WERI-Rb-1 (cell line): Measurements from ENCODE around the gene CALN1.

Source experiments
- DNase-seq: peaks from one replicate; pipeline ENCODE4 v3.0.0-alpha.2; 2020
- H3K27ac ChIP-seq: fragments of 250-450 bp; sonication (Bioruptor Pico); 2 replicates; pipeline ENCODE4 v1.5.1; 2020; ENCODE audit warnings: mild to moderate bottlenecking, moderate library complexity
- H3K27me3 ChIP-seq: fragments of 250-450 bp; sonication (Bioruptor Pico); 2 replicates; pipeline ENCODE4 v1.5.1; 2021; ENCODE audit warnings: mild to moderate bottlenecking, low read depth, moderate library complexity; ENCODE audit not compliant: insufficient read depth, severe bottlenecking
- H3K36me3 ChIP-seq: fragments of 250-450 bp; sonication (Bioruptor Pico); 2 replicates; pipeline ENCODE4 v1.5.1; 2020; ENCODE audit warnings: mild to moderate bottlenecking, moderate library complexity
- H3K4me3 ChIP-seq: 2 replicates; pipeline ENCODE4 v1.5.1; 2011; ENCODE audit warnings: low read depth, mild to moderate bottlenecking, control low read depth, low read length
- H3K9me3 ChIP-seq: fragments of 250-450 bp; sonication (Bioruptor Pico); 2 replicates; pipeline ENCODE4 v1.5.1; 2021; ENCODE audit warnings: mild to moderate bottlenecking, moderate library complexity; ENCODE audit not compliant: severe bottlenecking
- TF ChIP-seq, protein P1 (sequence below): IDR thresholded peaks from 2 replicates; pipeline ENCODE4 v1.5.1; 2011; ENCODE audit warnings: low read depth, mild to moderate bottlenecking, control low read depth, inconsistent platforms, low read length

CALN1 gene

GRCh38 chr7:72101444-72101843 lies 310.7 kb downstream of the CALN1 start:
- no peak for DNase-seq
- H3K4me3 ChIP-seq: no peak overlapping the region
- H3K27me3 ChIP-seq: no peaks in the 10 kb centered on the region
- no peaks in the 10 kb centered on the region for H3K36me3 ChIP-seq
- no peak overlapping the region for H3K27ac ChIP-seq
- H3K9me3 ChIP-seq: no peaks in the 10 kb centered on the region
- TF ChIP-seq, protein P1, sequence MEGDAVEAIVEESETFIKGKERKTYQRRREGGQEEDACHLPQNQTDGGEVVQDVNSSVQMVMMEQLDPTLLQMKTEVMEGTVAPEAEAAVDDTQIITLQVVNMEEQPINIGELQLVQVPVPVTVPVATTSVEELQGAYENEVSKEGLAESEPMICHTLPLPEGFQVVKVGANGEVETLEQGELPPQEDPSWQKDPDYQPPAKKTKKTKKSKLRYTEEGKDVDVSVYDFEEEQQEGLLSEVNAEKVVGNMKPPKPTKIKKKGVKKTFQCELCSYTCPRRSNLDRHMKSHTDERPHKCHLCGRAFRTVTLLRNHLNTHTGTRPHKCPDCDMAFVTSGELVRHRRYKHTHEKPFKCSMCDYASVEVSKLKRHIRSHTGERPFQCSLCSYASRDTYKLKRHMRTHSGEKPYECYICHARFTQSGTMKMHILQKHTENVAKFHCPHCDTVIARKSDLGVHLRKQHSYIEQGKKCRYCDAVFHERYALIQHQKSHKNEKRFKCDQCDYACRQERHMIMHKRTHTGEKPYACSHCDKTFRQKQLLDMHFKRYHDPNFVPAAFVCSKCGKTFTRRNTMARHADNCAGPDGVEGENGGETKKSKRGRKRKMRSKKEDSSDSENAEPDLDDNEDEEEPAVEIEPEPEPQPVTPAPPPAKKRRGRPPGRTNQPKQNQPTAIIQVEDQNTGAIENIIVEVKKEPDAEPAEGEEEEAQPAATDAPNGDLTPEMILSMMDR: no peak

DNA sequence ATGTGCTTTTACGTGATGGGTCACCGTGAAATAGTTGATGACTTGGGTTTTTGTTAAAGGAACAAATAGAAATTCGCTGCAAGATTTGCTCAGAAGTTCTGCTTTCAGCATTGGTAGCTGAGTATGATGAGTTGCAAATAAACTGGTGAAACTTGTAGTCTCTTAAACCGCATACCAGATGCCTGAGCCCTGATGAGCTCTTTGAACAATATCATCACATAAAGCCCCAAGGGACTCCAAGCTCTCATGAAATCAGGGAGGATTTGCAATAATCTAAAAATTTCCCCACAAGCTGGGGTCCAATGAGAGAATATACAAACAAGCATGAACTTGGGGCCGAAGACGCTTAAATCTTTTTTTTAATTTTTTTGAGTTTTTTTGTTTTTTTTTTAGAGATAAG lies 312.4 kb downstream of the CALN1 start:
- DNase-seq: no peak
- Histone ChIP-seq H3K27me3 (no peaks in the 10 kb centered on the region), H3K36me3 (no peaks in the 10 kb centered on the region), H3K9me3 (no peaks in the 10 kb centered on the region), H3K4me3 (no peak overlapping the region), H3K27ac (no peak overlapping the region)
- TF ChIP-seq, protein P1: no peak

DNA sequence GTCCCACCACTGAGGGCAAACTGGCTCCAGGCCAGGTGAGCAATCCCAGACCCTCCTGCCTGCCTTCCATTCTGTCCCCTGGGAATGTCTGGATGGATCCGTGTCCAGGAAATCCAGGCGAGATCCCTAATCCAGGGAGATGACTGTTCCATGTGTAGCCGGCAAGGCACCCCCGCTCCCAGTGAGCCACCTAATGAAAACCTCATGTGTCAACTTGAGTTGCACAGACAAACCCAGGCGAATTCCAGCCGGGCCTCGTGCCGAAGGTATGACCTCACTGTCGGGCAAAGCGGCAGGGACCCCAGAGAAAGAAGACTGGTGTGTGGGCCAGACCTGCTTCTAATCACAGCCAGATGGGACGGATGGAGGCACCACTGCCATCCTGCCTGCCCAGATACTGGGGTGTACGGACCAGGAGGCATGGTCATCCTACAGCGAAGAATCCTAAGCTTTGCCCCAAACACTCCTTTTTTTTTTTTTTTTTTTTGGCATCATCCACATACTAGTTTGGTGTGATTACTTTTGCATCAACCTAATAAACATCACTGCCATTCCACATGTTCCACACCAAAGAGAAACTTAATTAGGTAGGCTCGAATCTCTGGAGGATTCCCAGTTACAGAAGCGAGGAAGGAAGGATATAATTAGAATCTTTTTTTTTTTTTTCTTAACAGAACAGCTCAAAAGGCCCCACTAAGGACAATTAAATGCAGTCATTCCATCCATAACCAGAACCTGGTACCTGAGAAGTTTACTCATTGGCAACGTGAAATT lies 313.1 kb downstream of the CALN1 start:
- Histone ChIP-seq H3K36me3 (no peaks in the 10 kb centered on the region), H3K9me3 (no peaks in the 10 kb centered on the region), H3K4me3 (no peak overlapping the region), H3K27me3 (no peaks in the 10 kb centered on the region), H3K27ac (no peak overlapping the region)
- DNase-seq: no peak
- TF ChIP-seq, protein P1: no peak

DNA sequence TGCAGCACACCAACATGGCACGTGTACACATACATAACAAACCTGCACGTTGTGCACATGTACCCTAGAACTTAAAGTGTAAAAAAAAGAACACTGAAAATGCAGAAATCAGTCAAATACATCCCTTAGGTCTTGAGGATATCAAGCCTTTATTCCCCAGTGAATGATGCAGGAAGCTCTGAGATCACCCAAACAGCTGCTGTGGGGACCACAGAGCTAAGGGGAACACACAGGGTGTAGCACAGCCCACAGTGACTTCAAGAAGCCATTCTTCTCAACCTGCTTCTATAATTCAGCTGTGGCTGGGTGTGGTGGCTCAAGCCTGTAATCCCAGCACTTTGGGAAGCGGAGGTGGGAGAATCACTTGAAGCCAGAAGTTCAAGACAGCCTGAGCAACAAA lies 314.9 kb downstream of the CALN1 start:
- DNase-seq: no peak
- no peaks in the 10 kb centered on the region for H3K36me3 ChIP-seq
- H3K27ac ChIP-seq: no peak overlapping the region
- no peak overlapping the region for H3K4me3 ChIP-seq
- TF ChIP-seq, protein P1: no peak
- H3K9me3 ChIP-seq: no peaks in the 10 kb centered on the region
- no peaks in the 10 kb centered on the region for H3K27me3 ChIP-seq

DNA sequence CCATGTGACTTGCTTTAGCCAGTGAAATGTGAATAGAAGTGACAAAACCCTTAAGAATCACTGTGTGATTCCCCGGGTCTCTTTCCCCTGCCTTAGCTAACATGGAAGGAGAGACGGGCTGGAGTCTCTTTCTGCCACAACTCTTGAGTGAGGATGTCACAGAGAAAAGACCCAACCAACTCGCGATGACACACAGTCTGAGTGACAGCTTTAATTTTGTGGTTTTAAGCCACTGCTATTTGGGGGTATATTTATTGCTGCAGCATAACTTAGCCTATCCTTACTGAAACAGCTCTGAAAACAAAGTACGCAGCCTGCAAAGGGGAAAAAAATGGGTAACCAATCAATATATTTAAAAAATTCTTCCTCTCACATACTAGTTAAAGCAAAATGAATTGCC lies 319.4 kb downstream of the CALN1 start:
- no peaks in the 10 kb centered on the region for H3K36me3 ChIP-seq
- TF ChIP-seq, protein P1: no peak
- H3K4me3 ChIP-seq: no peak overlapping the region
- no peak for DNase-seq
- H3K9me3 ChIP-seq: no peaks in the 10 kb centered on the region
- H3K27me3 ChIP-seq: no peaks in the 10 kb centered on the region
- H3K27ac ChIP-seq: no peak overlapping the region

GRCh38 chr7:72087926-72088325 lies 324.2 kb downstream of the CALN1 start:
- Histone ChIP-seq H3K27ac (no peak overlapping the region), H3K4me3 (no peak overlapping the region), H3K9me3 (no peaks in the 10 kb centered on the region), H3K27me3 (peaks cover 4% of the 10 kb centered on the region), H3K36me3 (no peaks in the 10 kb centered on the region)
- TF ChIP-seq, protein P1: no peak
- no peak for DNase-seq
